GM12801 (cell line): Measurements from ENCODE around the gene PPP2R2B.

Experiments used
- TF ChIP-seq, protein P1 (sequence below): IDR thresholded peaks from one replicate; pipeline ENCODE4 v1.5.1; 2011; ENCODE audit warnings: control low read depth; ENCODE audit not compliant: insufficient read length; ENCODE audit errors: extremely low read depth

The PPP2R2B gene

DNA sequence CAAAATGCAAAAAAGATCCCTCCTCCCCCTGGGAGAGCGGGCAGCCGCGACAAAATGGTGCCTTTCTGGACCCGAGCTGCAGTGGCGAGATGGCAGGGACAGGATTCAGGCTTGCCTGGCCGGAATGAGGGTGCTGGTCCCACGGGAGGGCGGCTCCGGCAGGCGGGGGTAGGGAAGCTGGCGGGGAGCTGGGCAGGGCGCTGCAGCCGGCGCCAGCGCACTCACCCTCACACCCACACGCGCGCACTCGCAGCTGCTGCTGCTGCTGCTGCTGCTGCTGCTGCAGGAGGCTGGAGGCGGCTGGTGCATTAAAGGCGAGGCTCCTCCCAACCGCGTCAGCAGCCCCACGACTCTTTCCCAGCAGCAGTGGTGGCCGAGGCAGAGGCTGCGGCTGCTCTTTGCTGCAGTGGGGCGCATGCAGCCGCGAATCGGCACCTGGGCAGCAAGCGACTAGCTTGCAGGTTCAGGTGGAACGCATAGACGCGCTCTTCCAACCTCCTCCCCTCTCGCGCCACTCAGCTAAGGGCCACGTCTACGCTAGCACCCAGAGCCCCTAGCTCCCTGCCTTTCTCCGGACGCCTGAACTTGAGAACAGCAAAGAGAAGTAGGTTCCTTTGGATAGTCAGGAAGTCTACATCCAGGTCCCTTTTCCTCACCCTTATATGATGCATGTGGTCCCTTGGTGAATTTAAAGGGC lies at the start of gene PPP2R2B:
TSS of gene PPP2R2B (minus strand) at position 282 of the 697 bp plus-strand sequence.
- TF ChIP-seq, protein P1, sequence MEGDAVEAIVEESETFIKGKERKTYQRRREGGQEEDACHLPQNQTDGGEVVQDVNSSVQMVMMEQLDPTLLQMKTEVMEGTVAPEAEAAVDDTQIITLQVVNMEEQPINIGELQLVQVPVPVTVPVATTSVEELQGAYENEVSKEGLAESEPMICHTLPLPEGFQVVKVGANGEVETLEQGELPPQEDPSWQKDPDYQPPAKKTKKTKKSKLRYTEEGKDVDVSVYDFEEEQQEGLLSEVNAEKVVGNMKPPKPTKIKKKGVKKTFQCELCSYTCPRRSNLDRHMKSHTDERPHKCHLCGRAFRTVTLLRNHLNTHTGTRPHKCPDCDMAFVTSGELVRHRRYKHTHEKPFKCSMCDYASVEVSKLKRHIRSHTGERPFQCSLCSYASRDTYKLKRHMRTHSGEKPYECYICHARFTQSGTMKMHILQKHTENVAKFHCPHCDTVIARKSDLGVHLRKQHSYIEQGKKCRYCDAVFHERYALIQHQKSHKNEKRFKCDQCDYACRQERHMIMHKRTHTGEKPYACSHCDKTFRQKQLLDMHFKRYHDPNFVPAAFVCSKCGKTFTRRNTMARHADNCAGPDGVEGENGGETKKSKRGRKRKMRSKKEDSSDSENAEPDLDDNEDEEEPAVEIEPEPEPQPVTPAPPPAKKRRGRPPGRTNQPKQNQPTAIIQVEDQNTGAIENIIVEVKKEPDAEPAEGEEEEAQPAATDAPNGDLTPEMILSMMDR: no peak

DNA sequence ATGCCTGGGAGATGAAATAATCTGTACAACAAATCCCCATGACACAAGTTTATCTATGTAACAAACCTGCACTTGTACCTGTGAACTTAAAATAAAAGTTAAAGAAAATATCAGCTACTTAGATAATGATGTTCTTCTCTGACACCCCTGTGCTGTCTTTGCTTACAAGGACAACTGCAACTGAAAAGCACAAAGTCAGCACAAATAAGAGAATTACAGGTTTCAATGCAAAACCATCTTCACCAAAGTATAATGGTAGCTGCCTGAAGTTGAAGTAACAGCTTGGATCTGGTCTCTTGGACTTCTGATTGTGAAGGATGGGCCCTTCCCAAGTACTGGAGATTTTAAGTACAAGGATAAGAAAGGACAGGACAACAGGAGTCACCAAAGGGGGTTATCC lies 45.6 kb upstream of the PPP2R2B start:
- TF ChIP-seq, protein P1: no peak

DNA sequence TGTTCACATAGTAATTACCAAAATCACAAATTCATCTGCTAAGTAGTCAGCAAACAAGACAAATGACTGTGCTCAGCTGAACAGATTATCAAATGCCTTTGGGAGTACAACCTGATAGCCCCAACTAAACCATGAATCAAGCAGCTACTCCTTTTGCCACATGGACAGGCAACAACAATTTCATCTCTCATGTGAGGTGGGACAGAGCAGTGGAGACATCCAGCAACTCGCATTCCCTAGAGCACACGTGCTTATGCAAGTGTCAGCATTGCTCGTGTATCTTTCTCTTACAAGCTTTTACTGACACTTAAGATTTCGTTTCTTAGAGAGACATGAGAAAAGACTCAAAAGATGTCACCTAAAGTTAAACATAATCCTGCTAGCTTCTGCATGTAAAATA lies 42.7 kb upstream of the PPP2R2B start:
- TF ChIP-seq, protein P1: no peak

DNA sequence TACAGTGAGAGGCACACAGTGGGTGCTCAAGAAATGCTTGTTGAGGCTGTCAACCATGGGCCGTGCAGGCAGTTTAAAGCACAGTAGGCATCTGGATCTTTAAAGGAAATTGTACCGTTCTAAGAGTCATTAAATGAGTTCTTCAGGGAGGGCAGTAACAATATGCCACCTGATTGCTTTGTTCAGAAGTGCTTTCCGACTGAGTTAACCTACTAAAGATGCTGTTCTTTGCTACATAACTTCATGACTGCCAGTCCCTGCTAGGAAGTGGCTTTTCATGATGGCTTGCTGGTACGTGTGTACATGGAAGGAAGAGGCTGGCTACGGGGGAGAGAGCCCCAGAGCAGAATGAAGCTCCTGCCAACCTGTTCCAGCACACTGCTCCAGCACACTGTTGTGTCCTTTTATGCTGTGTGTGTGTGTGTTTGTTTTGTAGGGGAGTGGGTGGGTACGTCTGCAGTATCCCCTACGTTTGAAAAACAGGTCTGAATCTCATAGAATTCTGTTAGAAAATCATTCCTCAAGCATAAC lies 41.9 kb upstream of the PPP2R2B start:
- TF ChIP-seq, protein P1: no peak

DNA sequence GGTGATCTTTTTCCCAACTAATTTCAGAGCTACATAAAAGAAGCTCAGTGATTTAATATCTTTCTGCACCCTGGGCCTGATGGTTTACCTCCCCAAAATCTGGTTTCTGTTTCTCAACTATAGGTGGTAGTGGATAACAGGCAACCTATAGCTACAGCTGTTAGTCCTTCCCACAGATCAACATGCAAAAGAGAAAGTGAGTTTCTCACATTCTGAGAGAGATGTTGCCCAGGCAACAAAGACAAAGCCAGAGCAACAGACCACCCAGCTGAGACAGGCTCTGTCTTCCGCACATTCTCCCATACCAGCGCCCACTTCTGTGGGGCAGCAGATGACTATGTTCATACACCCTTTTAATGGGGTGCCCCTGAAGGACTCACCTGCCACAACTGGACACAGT lies 40.7 kb upstream of the PPP2R2B start:
- TF ChIP-seq, protein P1: no peak

DNA sequence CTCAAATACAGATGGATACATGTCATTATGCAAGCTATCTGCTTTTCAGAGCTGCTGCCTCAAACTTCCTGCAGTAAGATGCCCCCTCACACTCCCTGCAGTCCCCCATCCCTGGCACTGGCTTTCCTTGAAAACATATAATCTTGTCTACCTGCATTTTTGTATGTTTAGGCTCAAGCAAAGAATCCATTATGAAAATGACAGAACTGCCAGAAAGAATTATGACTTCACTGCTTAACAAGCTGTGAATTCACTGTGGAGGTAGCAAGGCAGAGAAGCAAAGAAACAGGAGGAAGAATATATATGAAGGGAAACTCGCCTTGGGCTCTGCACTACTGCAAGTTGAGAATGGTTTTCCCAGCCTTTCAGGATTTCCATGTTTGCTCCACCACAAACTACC lies 39.4 kb upstream of the PPP2R2B start:
- TF ChIP-seq, protein P1: no peak

DNA sequence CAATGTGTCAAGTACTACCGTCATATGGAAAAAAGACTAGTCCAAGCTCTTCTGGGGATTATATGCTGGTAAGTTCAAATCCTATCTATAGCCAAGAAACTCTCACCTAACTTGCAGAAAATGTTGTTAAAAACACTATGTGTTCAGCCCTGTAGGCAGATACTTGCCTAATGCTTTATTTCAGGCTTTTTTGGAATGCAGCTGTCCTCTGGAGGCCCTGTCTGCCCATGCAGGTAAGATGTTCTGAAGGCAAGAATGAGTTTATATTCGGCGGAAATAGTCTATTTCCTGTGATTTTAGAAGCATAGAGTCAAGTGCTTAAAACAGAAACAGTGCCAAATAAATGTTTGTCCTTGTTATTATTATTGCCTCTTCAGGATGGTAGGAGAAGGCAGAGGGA lies 34.3 kb upstream of the PPP2R2B start:
- TF ChIP-seq, protein P1: no peak

DNA sequence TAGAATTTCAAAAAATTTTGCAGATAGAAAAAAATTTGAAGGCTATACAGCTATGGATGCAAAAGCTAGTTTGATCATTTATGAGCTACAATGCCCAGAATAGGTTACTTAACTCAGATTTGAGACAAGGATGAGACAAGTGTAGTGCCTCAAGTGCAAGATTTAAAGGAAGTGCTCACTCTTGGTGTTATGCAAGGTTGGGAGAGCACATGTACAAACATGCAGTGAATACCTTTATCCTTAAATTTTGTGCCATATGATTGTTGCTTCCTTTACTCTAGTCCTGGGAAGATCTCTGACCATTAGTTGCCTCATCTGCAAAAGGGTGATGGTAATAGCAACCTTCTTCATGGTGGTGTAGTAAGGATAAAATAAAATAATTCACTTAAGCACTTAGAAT lies 31.7 kb upstream of the PPP2R2B start:
- TF ChIP-seq, protein P1: no peak
